H9 (cell line): ENCODE results near the gene DLG5. TPM values are rescaled to one million over a fixed set of nuclear protein-coding genes. Genes with fewer than 3 reads are reported as not detected.

Experiments
- DNase-seq: peaks from one replicate; pipeline ENCODE4 v3.0.0-alpha.2; 2017
- H2AFZ ChIP-seq: one replicate; pipeline ENCODE4 v1.6.1; 2013; ENCODE audit warnings: mild to moderate bottlenecking, low read length, control low read depth, moderate library complexity
- H2AK5ac ChIP-seq: 2 replicates; pipeline ENCODE4 v1.6.1; 2013; ENCODE audit warnings: low read length, control low read depth, mixed read lengths; ENCODE audit not compliant: insufficient read length
- H2BK120ac ChIP-seq: one replicate; pipeline ENCODE4 v1.6.1; 2013; ENCODE audit warnings: low read depth, mild to moderate bottlenecking, low read length, control low read depth, inconsistent platforms; ENCODE audit not compliant: poor library complexity, severe bottlenecking
- H2BK12ac ChIP-seq: 2 replicates; pipeline ENCODE4 v1.6.1; 2013; ENCODE audit warnings: low read length, control low read depth, mixed read lengths, low read depth; ENCODE audit not compliant: insufficient read length
- H2BK15ac ChIP-seq: 2 replicates; pipeline ENCODE4 v1.6.1; 2013; ENCODE audit warnings: low read depth, low read length, control low read depth
- H2BK20ac ChIP-seq: one replicate; pipeline ENCODE4 v1.6.1; 2013; ENCODE audit warnings: low read depth, mild to moderate bottlenecking, low read length, control low read depth, inconsistent platforms; ENCODE audit not compliant: poor library complexity, severe bottlenecking
- H2BK5ac ChIP-seq: 2 replicates; pipeline ENCODE4 v1.6.1; 2013; ENCODE audit warnings: low read length, control low read depth, mixed read lengths; ENCODE audit not compliant: insufficient read length
- H3K14ac ChIP-seq: 2 replicates; pipeline ENCODE4 v1.6.1; 2013; ENCODE audit warnings: low read length, control low read depth; ENCODE audit not compliant: insufficient read depth
- H3K18ac ChIP-seq: 2 replicates; pipeline ENCODE4 v1.6.1; 2013; ENCODE audit warnings: low read depth, mild to moderate bottlenecking, mixed read lengths, low read length, control low read depth; ENCODE audit not compliant: insufficient read length
- H3K23ac ChIP-seq: 2 replicates; pipeline ENCODE4 v1.6.1; 2013; ENCODE audit warnings: low read length, control low read depth, mixed read lengths, low read depth; ENCODE audit not compliant: insufficient read length
- H3K23me2 ChIP-seq: 2 replicates; pipeline ENCODE4 v1.6.1; 2013; ENCODE audit warnings: low read depth, mild to moderate bottlenecking, mixed read lengths, low read length, control low read depth; ENCODE audit not compliant: insufficient read length, poor library complexity, severe bottlenecking
- H3K27ac ChIP-seq: 2 replicates; pipeline ENCODE4 v1.5.1; 2013; ENCODE audit warnings: low read length, control low read depth, mixed read lengths, low read depth; ENCODE audit not compliant: insufficient read length
- H3K27me3 ChIP-seq: 2 replicates; pipeline ENCODE4 v1.6.1; 2013; ENCODE audit warnings: low read length, control low read depth, inconsistent platforms; ENCODE audit not compliant: insufficient read depth
- H3K4ac ChIP-seq: 2 replicates; pipeline ENCODE4 v1.6.1; 2013; ENCODE audit warnings: low read depth, mild to moderate bottlenecking, control low read depth, inconsistent platforms, low read length, moderate library complexity
- H3K4me1 ChIP-seq: 2 replicates; pipeline ENCODE4 v1.6.1; 2013; ENCODE audit warnings: low read length, control low read depth, inconsistent platforms; ENCODE audit not compliant: insufficient read depth
- H3K4me2 ChIP-seq: 2 replicates; pipeline ENCODE4 v1.6.1; 2013; ENCODE audit warnings: low read length, control low read depth, mixed read lengths; ENCODE audit not compliant: insufficient read length, insufficient read depth
- H3K56ac ChIP-seq: 2 replicates; pipeline ENCODE4 v1.6.1; 2013; ENCODE audit warnings: low read depth, mild to moderate bottlenecking, mixed read lengths, low read length, control low read depth; ENCODE audit not compliant: insufficient read length
- H3K79me1 ChIP-seq: 2 replicates; pipeline ENCODE4 v1.6.1; 2013; ENCODE audit warnings: low read depth, mild to moderate bottlenecking, moderate library complexity, low read length, control low read depth, inconsistent platforms; ENCODE audit not compliant: insufficient read depth, poor library complexity, severe bottlenecking
- H3K79me2 ChIP-seq: 2 replicates; pipeline ENCODE4 v1.6.1; 2013; ENCODE audit warnings: low read length, control low read depth, inconsistent platforms; ENCODE audit not compliant: insufficient read depth
- H3K9ac ChIP-seq: 2 replicates; pipeline ENCODE4 v1.6.1; 2013; ENCODE audit warnings: low read length, control low read depth, mixed read lengths; ENCODE audit not compliant: insufficient read length; ENCODE audit errors: extremely low read depth
- H3K9me3 ChIP-seq: one replicate; pipeline ENCODE4 v1.6.1; 2013; ENCODE audit warnings: low read depth, low read length, inconsistent platforms; ENCODE audit not compliant: control insufficient read depth
- H3T11ph ChIP-seq: one replicate; pipeline ENCODE4 v1.6.1; 2013; ENCODE audit warnings: mild to moderate bottlenecking, low read length, control low read depth, inconsistent platforms
- H4K20me1 ChIP-seq: one replicate; pipeline ENCODE4 v1.6.1; 2013; ENCODE audit not compliant: control insufficient read depth, insufficient read length, insufficient read depth
- H4K5ac ChIP-seq: 2 replicates; pipeline ENCODE4 v1.6.1; 2013; ENCODE audit warnings: low read depth, mild to moderate bottlenecking, mixed read lengths, low read length, control low read depth; ENCODE audit not compliant: insufficient read length
- H4K8ac ChIP-seq: replicated peaks from 2 replicates; pipeline ENCODE4 v1.6.1; 2013; ENCODE audit warnings: low read length, control low read depth, mixed read lengths, low read depth; ENCODE audit not compliant: insufficient read length
- H4K91ac ChIP-seq: 2 replicates; pipeline ENCODE4 v1.6.1; 2013; ENCODE audit warnings: low read depth, mild to moderate bottlenecking, moderate library complexity, mixed read lengths, low read length, control low read depth; ENCODE audit not compliant: insufficient read length
- H3K27ac Mint-ChIP-seq, 3 experiments: 2 replicates in 2 of 3; 3 replicates in 1 of 3; pipeline ENCODE4 v1.8.0; 2020 to 2021; ENCODE audit warnings: mixed read lengths in 3 of 3, mild to moderate bottlenecking in 1 of 3, moderate library complexity in 1 of 3
- H3K27me3 Mint-ChIP-seq: 2 replicates; pipeline ENCODE4 v1.8.0; 2021; ENCODE audit warnings: low read depth, mild to moderate bottlenecking, moderate library complexity, mixed read lengths
- H3K36me3 Mint-ChIP-seq, 3 experiments: 2 replicates in 2 of 3; 3 replicates in 1 of 3; pipeline ENCODE4 v1.8.0; 2020 to 2021; ENCODE audit warnings: low read depth in 3 of 3, mixed read lengths in 3 of 3; ENCODE audit not compliant: insufficient read depth in 1 of 3
- H3K4me1 Mint-ChIP-seq, 2 experiments: 2 replicates each; pipeline ENCODE4 v1.8.0; 2020; ENCODE audit warnings: mixed read lengths in 2 of 2
- H3K4me3 Mint-ChIP-seq, 2 experiments: 2 replicates in 1 of 2; 3 replicates in 1 of 2; pipeline ENCODE4 v1.8.0; 2020 to 2021; ENCODE audit warnings: mild to moderate bottlenecking in 2 of 2, mixed read lengths in 2 of 2, moderate library complexity in 1 of 2
- H3K9me3 Mint-ChIP-seq, 2 experiments: 2 replicates in 1 of 2; 3 replicates in 1 of 2; pipeline ENCODE4 v1.8.0; 2020; ENCODE audit warnings: mild to moderate bottlenecking in 2 of 2, mixed read lengths in 2 of 2, moderate library complexity in 1 of 2
- WGBS: extraction: QIAGEN DNeasy Blood & Tissue Kit; methylation state at CpG from one replicate; pipeline ENCODE4 v1.1.7; 2013; ENCODE audit warnings: missing lambda C conversion rate, low lambda C conversion rate, mixed read lengths; ENCODE audit not compliant: insufficient read length; ENCODE audit errors: extremely low coverage; 5-methylcytosine and 5-hydroxymethylcytosine counted together
- total RNA-seq: library from RNA; stranded (reverse); gene quantifications from 2 replicates; pipeline ENCODE4 v1.2.1, GENCODE V29; 2021
- TF ChIP-seq, protein P1 (sequence below): fragments of 200-600 bp; sonication (generic); conservative IDR thresholded peaks from 3 replicates; pipeline ENCODE4 v1.8.0; 2021; ENCODE audit warnings: antibody characterized with exemption, mild to moderate bottlenecking

The DLG5 gene
- total RNA-seq, 1 experiment from 2014 or later: 67.4 TPM

DNA sequence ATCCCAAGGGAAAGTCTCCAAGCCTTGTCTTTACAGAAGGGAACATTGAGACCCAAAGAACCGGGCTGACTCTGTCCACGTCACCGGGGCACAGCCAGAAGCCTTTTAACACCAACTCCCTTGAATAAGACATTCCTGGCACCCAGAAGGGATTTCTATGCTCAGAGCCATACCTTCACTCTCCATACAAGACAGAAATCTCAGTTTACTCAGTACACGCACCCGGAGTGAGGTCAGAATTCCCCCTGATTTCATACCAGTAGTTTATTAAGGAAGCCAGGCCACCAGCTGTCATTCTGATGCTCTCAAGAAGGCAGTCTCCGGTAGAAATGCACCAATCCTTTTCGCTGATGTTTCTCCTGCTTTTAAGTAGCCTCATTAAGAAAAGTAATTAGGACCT lies 154.7 kb downstream of the DLG5 start:
- H3T11ph ChIP-seq: no peak overlapping the region
- TF ChIP-seq, protein P1, sequence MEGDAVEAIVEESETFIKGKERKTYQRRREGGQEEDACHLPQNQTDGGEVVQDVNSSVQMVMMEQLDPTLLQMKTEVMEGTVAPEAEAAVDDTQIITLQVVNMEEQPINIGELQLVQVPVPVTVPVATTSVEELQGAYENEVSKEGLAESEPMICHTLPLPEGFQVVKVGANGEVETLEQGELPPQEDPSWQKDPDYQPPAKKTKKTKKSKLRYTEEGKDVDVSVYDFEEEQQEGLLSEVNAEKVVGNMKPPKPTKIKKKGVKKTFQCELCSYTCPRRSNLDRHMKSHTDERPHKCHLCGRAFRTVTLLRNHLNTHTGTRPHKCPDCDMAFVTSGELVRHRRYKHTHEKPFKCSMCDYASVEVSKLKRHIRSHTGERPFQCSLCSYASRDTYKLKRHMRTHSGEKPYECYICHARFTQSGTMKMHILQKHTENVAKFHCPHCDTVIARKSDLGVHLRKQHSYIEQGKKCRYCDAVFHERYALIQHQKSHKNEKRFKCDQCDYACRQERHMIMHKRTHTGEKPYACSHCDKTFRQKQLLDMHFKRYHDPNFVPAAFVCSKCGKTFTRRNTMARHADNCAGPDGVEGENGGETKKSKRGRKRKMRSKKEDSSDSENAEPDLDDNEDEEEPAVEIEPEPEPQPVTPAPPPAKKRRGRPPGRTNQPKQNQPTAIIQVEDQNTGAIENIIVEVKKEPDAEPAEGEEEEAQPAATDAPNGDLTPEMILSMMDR: no peak
- no peaks in the 10 kb centered on the region; the same call in 1 of the 2 replicates for H3K27me3 Mint-ChIP-seq
- no peak overlapping the region for H2BK15ac ChIP-seq
- no peak overlapping the region for H3K9ac ChIP-seq
- H3K9me3 Mint-ChIP-seq: peaks cover 6 to 9% of the 10 kb centered on the region in 2 experiments
- H4K91ac ChIP-seq: no peak overlapping the region
- no peak overlapping the region for H3K4ac ChIP-seq
- WGBS: no CpG with 5 or more reads among the region's 7 CpGs
- H3K4me1 Mint-ChIP-seq: peaks cover 16 to 19% of the 10 kb centered on the region in 2 experiments
- no peaks in the 10 kb centered on the region for H3K27me3 ChIP-seq
- H3K56ac ChIP-seq: no peak overlapping the region
- peaks cover 6 to 7% (median 6%) of the 10 kb centered on the region in 3 experiments; a peak in 6 of 7 replicates for H3K36me3 Mint-ChIP-seq
- no peak overlapping the region for H3K14ac ChIP-seq
- no peak overlapping the region for H3K27ac Mint-ChIP-seq
- no peak overlapping the region for H3K4me2 ChIP-seq
- no peak overlapping the region for H4K8ac ChIP-seq
- H2AFZ ChIP-seq: no peak overlapping the region
- H3K4me3 Mint-ChIP-seq: no peak overlapping the region
- no peaks in the 10 kb centered on the region for H3K4me1 ChIP-seq
- no peak overlapping the region for H3K23ac ChIP-seq
- H2BK5ac ChIP-seq: no peak overlapping the region
- H2BK12ac ChIP-seq: no peak overlapping the region
- no peaks in the 10 kb centered on the region for H3K79me1 ChIP-seq
- no peak overlapping the region for H3K18ac ChIP-seq
- DNase-seq: no peak
- H4K20me1 ChIP-seq: no peaks in the 10 kb centered on the region
- no peak overlapping the region for H2BK120ac ChIP-seq
- no peaks in the 10 kb centered on the region for H3K23me2 ChIP-seq
- H3K27ac ChIP-seq: no peak overlapping the region
- no peak overlapping the region for H2BK20ac ChIP-seq
- H3K9me3 ChIP-seq: no peaks in the 10 kb centered on the region
- H4K5ac ChIP-seq: no peak overlapping the region
- H3K79me2 ChIP-seq: no peaks in the 10 kb centered on the region
- no peak overlapping the region for H2AK5ac ChIP-seq
